WTC11 (cell line): Measurements from ENCODE around the gene NAV3.

Source experiments
- FOXK1 ChIP-seq: sonication (generic); formaldehyde crosslinking; IDR thresholded peaks from 2 replicates; pipeline ENCODE4 v1.8.0; 2022; ENCODE audit warnings: mild to moderate bottlenecking, moderate library complexity, missing genetic modification reagents
- ZBTB21 ChIP-seq: sonication (generic); formaldehyde crosslinking; IDR thresholded peaks from 2 replicates; pipeline ENCODE4 v1.8.1; 2023; ENCODE audit warnings: mild to moderate bottlenecking, missing genetic modification reagents, borderline replicate concordance
- TF ChIP-seq, protein P1 (sequence below): fragments of 200-600 bp; IDR thresholded peaks from 2 replicates; pipeline ENCODE4 v1.8.0; 2022; ENCODE audit warnings: antibody characterized with exemption
- TF ChIP-seq, protein P2 (sequence below): sonication (generic); formaldehyde crosslinking; IDR thresholded peaks from 2 replicates; pipeline ENCODE4 v1.8.1; 2023; ENCODE audit warnings: mild to moderate bottlenecking, missing genetic modification reagents, moderate library complexity

DNA sequence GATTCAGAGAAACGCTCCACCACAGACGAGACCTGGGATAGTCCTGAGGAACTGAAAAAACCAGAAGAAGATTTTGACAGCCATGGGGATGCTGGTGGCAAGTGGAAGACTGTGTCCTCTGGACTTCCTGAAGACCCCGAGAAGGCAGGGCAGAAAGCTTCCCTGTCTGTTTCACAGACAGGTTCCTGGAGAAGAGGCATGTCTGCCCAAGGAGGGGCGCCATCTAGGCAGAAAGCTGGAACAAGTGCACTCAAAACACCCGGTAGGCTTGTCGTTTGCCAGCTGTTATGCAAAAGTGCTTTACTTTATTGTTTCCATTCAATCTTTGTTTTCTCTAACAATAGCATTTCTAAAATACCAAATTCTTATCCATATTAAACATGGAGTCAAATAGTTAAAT, 287.3 kb downstream of the NAV3 start:
- TF ChIP-seq, protein P1, sequence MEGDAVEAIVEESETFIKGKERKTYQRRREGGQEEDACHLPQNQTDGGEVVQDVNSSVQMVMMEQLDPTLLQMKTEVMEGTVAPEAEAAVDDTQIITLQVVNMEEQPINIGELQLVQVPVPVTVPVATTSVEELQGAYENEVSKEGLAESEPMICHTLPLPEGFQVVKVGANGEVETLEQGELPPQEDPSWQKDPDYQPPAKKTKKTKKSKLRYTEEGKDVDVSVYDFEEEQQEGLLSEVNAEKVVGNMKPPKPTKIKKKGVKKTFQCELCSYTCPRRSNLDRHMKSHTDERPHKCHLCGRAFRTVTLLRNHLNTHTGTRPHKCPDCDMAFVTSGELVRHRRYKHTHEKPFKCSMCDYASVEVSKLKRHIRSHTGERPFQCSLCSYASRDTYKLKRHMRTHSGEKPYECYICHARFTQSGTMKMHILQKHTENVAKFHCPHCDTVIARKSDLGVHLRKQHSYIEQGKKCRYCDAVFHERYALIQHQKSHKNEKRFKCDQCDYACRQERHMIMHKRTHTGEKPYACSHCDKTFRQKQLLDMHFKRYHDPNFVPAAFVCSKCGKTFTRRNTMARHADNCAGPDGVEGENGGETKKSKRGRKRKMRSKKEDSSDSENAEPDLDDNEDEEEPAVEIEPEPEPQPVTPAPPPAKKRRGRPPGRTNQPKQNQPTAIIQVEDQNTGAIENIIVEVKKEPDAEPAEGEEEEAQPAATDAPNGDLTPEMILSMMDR, result no peak
- TF ChIP-seq FOXK1 (CRISPR knock-in tag) (no peak), ZBTB21 (CRISPR knock-in tag) (no peak)
- TF ChIP-seq, protein P2, sequence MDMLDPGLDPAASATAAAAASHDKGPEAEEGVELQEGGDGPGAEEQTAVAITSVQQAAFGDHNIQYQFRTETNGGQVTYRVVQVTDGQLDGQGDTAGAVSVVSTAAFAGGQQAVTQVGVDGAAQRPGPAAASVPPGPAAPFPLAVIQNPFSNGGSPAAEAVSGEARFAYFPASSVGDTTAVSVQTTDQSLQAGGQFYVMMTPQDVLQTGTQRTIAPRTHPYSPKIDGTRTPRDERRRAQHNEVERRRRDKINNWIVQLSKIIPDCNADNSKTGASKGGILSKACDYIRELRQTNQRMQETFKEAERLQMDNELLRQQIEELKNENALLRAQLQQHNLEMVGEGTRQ (CRISPR knock-in tag), result no peak
